ENCODE measurements around the gene STMND1.
A peak's percentile ranks its signal among the peaks of the same experiment; 100 is the strongest.

Gene STMND1

DNA sequence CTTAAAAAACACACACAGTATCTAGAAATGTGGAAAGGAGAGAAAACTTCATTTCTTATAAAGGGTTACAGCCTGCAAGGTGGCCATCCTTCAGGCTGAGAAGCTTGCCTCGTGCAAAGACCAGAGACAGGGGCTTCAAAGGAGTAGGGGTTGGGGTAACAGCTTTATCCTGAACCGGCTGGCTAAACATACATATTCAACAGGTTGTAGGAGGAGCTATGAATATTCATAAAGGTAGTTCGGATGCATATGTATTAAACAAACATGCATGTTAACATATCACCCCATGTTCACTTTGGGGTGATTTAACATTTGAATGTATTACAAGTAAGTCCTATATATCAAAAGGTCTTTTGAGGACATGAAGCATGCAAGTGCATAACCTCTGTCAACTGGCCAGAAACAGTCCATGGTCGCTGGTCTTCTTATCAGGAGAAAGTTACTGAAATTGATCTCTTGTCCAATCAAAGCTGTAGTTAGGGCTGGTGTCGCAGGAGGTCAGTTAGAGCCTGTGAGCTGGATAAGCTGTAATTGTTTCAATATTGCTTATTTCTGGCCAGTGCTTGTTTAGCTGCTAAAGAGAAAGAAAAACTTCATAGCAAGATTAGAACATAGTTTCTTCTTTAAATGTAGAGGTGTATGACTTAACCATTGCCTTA, 2.3 kb upstream of the STMND1 start:
- no peak for FAIRE-seq

DNA sequence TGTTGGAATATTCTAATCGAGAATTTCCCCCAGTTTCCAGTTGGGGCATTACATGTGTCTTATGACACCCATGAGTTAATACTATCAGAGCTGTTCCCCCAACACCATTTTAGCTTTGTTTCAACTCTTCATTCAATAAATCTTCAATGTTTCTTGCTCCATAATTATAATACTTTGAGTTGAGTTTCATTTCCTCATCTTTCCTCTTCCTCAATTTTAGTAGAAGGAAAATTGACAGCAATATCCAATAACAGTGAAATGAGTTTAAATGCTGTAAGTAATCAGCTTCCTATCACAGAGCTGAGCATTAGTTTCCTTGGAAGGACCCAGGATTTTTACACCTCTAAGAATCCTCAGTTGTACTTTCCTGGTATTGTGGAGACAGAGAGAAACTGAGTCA, 1.0 kb upstream of the STMND1 start:
- FAIRE-seq: no peak

DNA sequence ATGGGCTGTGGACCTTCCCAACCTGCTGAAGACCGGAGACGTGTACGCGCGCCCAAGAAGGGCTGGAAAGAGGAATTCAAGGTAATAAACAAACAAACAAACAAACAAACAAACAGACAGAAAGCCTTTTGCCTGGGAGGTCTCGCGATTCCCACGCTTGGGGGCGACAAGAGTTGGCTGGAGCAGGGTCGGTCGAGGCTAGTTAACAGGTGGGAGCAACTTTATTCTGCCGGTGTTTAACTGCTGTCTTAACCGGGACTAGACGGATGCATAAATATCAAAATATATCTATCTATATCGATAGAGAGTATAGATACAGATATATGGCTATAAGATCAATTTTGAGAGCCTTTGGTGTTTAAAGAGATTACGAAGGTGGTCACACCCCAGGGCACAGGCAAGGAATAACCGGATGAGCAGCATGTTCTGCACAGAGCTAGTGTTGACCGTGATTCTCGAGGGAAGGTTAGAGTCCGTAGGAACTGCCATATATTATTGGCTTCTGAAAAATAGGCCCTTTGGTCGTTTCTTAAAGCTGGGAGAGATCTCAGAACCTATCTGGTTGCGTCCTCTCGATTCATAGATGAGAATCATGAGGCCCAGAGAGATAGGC, 514 bp downstream of the STMND1 start:
- no peak for FAIRE-seq

DNA sequence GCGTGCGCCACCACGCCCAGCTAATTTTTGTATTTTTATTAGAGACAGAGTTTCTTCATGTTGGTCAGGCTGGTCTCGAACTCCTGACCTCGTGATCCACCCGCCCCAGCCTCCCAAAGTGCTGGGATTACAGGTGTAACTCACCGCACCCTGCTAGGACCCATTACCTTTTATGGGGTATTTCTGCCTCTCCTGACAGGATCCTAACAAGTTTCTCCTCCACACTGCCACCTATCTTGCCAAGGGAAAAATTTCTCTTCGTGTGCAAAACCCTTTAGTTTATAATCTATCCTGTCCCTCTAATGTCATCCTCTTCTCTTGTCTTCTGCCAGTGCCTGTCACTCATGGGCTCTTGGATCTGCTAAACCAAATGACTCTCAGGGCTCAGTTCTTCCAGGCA, 1.9 kb downstream of the STMND1 start:
- no peak for FAIRE-seq

DNA sequence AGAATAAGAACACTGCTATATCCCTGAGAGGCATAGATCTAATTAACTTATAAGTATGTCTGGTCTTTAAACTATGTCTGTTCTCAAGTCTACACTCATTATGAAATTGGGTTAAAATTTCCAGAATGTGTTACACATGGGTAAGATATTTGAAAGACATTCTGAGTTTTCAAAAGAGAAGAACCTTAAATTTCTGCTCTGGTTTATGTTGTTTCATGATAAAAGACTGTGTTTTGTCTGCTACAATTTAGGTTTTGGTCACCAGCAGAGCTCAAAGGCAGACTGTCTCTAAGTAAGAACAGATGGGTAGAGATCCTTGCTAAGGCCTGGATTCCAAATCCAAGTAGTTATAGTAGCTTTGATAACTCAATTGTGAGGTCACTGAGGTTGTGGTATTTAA, 6.0 kb downstream of the STMND1 start:
- no peak for FAIRE-seq

DNA sequence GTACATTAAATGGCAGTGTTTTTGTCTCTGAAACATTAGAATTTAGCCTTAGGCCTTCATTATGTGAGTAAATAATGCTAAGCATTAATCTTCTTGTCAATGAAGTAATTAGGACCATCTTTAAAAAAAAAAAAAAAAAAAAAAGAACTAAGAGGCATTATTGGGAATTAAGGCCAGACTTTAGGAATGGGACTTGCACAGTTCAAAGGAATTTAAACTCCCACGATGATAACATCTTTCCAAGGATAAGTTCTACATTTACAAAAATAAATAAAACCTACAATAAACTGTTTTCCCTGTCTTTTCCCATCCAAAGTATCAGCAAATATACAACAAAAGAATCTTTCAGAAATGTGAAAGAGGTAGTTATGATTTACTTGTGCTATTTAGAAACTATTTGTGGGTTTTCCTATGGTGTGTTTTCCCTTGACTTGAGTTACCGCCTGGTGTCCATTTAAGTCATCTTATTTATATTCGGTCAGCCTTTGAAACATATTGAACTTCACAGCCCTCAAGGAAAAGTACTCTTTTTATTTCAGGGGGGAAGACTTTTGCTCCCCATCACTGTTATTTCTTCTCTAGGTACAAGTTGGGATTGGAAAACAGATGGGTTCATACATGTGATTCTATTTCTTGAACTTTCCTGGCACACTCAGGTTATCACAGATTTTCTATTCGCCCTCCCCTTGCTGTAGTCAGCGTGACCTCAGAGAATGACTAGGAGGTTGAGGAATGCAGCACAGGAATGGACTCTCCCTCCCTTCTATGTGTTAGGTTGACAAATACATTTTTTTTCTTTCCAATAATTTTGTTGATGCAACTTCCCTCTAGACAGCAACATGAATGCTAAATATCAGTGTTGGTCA, 13.6 kb downstream of the STMND1 start:
- FAIRE-seq: no peak

DNA sequence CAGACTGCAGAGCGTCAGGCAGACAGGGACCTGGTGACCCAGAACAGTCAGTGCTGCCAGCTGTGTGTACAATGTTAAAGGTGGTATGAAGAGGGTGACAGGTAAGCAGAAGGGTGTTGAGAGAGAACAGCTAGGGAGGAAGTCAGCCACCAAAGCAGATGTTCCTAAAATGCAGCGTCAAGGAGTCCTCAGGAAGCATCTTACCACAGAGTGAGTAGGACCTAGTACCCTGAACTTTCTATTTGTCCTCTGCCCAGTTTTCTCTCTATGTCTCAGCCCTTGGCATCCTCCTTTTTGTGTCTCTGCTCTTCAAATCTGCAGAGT, 14.2 kb downstream of the STMND1 start:
- no peak for FAIRE-seq

DNA sequence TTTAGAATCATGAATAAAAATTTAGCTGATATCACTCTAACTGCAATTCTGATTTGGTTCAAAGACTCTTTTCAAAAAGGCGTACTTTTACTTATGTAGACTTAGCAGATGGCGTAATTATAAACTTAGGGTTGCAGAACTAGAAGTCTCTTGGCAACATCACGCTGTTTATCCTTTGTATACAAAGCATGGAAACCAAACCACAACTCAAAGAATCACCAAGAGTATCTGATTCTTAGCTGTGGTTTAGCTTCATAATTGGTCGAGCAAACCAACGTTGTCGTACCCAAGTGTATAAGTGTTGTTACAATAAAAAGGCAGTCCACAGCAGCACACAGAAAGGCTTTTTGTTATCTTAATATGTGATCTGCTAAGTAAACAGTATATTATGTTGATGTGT, 18.2 kb downstream of the STMND1 start:
- FAIRE-seq: no peak

DNA sequence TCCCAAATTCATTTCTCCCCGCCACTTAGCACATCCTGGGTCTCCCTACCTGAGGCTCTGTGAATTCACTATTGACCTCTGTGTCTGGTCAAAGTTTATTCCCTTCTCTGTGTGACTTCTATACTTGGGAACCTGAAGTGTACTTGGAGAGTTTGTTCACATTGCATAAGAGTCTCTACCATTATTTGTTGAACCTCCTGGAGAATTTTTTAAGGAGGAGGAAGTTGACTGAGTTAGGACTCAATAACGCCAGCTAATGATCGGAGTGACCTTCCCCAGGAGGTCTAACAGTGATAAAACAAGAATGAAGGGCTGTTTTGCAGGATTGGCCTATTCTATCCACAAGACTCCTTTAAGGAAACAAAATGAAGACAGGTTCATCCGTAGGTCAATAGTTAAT, 23.6 kb downstream of the STMND1 start:
- FAIRE-seq: no peak

DNA sequence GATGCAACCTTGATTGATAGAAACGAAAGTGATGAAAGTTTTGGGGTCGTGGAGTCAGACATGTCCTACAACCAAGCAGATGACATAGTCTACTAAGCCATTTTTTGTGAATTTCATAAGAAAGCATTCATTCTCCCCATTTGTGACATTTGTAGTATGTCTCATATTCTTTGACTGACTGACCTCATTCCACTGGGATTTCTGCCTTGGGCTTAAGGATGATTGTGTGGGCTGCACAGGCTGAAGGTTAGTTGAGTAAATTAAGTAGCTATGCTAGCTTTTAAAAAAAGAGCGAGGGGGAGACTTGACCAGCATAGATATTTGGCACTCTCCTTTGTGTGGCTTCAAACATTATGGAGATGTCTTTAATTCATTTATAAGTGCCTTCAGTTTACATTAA, 28.9 kb downstream of the STMND1 start:
- FAIRE-seq: no peak

DNA sequence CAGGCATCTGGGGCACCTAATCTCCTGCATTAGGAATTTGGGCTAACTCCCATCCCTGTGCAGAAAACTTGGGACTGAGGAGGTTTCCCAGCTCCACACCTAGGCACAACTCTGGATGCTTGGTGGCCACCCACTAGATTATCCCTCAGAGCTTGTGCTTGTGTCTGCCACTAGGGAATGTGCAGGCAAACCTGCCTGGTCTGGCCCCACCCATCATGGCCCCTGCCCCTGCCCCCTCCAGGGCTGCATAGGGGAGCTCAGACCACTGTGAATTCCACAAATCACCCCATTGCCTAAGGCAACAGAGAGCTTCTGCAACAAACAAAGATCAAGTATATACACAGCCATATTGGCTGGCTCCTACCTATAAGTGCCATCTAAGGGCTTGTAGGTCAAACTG, 31.1 kb downstream of the STMND1 start:
- FAIRE-seq: no peak

DNA sequence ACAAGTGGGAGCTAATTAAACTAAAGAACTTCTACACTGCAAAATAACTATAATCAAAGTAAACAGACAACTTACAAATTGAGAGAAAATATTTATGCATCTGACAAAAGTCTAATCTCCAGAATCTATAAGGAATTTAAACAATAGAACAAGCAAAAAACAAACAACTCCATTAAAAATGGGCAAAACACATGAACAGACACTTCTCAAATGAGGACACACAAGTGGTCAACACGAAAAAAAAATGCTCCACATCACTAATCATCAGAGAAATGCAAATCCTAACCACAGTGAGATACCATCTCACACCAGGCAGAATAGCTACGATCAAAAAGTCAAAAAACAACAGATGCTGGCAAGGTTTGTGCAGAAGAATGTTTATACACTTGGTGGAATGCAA, 36.2 kb downstream of the STMND1 start:
- FAIRE-seq: no peak

DNA sequence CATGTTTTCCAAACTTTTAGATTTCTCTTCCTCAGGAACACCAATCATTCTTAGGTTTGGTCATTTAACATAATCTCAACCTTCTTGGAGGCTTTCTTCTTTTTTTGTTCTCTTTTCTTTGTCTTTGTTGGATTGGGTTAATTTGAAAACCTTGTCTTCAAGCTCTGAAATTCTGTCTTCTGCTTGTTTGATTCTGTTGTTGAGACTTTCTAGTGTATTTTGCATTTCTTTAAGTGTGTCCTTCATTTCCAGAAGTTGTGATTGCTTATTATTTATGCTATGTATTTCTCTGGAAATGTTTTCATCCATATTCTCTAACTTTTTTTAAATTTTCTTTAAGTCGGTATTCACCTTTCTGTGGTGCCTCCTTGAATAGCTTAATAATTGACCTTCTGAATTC, 42.2 kb downstream of the STMND1 start:
- FAIRE-seq: no peak

DNA sequence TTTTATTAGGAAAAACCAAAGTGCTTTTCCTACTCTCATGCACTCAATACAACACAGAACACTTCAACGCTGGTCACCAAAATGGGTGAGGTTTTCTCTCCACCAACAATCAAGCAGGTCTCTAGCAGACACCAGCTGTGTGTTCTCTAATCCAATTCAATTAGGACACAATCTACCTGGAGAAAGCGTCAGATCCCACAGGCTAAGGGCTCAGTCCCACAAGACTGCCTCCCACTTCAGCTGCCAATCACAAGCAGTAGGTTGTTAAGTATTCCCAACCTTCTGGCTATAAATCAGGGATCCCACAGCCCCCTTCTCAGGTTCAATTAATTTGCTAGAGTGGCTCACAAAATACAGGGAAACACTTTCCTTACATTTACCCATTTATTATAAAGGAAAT, 47.7 kb downstream of the STMND1 start:
- no peak for FAIRE-seq

DNA sequence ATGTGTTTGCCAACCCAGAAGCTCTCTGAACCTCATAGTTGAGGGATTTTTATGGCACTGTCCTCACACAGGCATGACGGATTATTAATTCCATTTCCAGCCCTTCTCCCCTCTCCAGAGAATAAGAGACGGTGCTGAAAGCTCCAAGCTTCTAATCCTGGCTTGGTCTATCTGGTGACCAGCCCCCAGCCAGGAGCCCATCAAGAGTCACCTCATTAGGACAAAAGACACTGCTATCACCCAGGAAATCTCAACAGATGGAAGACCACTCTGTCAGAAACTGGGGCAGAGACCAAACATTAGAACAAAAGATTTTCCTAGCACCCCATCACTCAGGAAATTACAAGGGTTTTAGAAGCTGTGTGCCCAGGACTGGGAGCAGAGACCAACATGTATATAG, 48.2 kb downstream of the STMND1 start:
- FAIRE-seq: no peak

DNA sequence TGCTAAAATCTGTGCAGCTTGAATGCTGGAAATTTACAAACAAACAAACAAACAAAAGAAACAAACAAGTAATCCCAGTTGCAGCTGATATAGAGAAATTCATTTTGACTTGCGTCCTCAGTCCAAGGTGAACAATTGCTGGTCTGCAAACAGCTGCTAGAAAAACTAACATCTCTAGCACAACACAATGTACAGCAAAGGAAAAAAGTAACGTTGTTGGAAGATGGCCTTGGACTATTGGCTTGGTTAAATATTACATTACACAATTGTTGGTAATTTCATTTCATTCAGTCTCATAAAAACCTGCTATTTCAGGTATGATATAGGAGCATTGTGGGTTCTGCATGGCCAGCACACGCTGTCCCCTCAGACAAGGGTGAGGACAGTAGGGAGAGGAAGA, 50.0 kb downstream of the STMND1 start:
- no peak for FAIRE-seq

DNA sequence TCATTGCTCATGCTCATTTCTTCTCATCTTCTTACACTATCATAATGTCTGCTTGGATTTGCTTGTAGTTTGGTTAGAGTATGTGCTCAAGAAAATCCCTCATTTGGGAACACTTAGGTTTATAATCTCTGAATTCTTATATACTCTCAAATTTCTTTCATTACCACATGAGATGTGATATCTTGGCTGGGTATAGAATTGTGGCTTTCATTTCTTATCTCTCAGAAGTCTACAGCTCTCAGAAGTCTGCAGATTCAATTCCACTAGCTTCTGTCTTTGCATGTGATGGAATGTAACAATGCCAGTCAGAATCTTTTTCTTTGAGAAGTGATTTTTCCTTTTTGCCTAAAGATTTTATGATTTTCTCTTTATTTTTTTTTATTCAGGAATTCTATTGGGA, 50.9 kb downstream of the STMND1 start:
- FAIRE-seq: no peak

DNA sequence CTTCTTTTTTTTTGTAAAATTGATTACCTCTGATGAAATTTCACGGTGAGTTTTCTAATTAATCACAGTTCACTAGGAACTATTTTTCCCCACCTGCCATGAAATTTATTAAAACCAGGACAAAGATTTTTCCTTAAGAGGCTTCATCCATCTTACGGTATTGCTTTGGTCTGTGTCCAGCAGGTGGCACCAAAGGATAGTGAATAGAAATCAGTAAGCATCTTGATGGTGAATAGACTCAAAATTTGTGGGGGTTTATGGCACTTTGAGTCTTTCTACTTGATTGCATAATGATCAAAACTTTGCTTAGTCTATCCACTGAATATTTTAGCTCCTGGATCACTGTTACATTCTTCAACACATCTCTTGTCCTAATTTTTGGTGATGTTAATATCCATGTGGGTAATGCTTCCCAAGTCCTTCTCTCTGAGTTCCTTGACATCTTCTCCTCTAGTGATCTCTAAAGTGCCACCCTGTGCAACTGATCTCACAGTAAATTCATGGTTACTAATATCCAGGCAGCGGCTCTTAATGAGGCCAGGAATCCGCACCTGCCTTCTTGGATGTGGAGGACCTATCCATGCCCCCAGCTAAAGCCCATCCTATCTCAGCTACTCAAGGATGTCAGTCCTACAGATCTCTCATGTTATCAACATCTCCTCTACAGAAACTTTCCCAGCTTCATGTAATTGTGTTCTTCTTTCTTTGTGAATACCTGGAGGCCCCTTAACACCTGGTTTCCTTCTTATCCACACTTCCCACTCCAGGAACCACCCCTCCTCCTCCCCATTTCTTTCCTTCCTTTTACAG, 54.5 kb downstream of the STMND1 start:
- peak; percentile 94 for FAIRE-seq

DNA sequence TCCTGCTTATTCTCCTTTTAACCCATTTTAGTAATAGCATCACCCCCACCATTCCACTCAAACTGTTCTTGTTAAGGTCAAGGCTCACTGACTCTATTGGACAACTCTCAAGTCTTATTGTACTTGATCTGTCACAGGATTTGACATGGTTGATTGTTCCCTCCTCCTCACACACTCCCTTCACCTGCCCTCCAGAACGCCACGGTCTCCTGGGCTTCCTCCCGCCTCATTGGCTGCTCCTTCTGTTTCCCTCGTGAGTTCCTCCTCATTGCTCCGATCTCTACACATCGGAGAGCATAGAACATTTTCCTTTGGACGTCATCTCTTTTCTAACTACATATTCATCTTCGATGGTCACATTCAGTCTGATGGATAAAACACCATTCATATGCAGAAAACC, 55.1 kb downstream of the STMND1 start:
- no peak for FAIRE-seq

DNA sequence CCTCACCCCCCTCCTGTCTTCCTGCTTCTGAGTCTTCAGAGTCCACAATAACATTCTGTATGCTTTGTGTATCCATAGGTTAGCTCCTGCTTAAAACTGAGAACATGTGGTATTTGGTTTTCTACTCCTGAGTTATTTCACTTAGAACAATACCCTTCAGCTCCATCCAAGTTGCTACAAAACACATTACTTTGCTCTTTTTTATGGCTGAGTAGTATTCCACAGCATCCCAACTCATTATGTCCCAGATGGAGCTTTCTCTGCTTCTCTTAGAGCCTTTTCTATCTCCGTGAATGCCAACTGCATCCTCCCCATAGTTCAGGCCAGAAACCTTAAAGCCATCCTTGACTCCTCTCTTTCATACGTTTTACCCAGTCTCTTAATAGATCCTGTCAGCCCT, 55.8 kb downstream of the STMND1 start:
- FAIRE-seq: no peak

DNA sequence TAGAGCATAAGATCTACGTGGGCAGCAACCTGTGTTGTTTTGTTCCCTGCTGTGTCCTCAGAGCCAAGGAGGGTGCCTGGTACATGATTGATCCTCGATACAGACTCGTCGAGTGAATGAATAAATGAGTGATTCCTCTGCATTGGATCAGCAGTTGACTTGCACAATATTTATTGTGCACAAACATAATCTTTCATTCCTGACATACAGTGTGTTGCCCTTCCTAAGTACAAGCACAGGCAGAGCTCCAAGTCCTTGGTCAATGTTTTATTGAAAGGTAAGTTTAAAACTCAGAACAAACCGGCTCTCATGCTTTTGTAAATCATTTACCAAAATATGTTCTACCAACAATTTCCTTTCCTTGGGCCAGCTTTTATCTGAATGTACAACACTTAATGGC, 57.4 kb downstream of the STMND1 start:
- no peak for FAIRE-seq

DNA sequence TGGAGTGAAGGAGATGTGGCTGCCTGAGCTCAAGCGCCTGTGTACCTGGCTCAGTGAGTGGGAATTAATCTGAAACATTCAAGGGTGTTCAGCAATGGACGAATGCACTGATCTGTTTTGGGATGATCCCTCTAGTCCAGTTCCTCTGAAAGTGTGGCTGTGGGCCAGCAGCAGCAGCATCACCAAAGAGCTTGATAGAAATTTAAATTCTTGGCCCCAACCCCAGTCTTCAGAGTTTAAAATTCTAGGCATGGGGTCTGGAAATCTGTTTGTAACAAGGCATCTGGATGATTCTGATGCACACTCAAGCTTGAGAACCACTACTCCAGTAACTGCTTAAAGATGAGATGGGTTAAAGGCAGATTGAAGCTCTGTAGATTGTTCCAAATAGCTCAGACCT, 59.2 kb downstream of the STMND1 start:
- FAIRE-seq: no peak

DNA sequence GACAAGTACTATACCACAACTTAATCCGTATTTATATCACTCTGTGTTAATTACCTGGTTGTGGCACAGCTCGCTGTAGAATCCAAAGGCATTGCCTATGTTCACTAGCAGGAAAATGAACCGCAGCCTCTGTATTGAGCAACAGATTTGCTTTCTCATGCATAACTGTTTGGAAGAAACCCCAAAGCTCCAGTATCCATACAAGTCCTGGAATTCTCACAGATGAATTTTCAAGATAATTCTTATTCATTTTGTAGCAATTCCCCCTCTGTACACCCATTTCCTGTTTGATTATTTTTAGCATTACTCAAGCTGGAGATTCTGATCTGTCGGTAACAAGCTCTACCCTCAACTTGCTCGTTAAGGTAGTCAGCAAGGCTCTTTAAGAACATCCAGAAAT, 63.5 kb downstream of the STMND1 start:
- FAIRE-seq: no peak
